Medulla oblongata (tissue), 1 donor: ENCODE data around the gene MYH11.
"Not testable (repeated sequence)": the region's sequence is repeated elsewhere in the genome, so short reads cannot be mapped to it uniquely, and the experiment has no call there.

ENCODE experiments used
- DNase-seq: peaks from one replicate; pipeline ENCODE4 v3.0.0-alpha.2; 2015; ENCODE audit errors: extremely low spot score

Gene MYH11

GRCh38 chr16:15714393-15715172 is 142.2 kb downstream of the MYH11 start:
- DNase-seq = no peak

- DNase-seq = no peak
Observed at GRCh38 chr16:15708997-15709396, 147.8 kb downstream of the MYH11 start.

DNA sequence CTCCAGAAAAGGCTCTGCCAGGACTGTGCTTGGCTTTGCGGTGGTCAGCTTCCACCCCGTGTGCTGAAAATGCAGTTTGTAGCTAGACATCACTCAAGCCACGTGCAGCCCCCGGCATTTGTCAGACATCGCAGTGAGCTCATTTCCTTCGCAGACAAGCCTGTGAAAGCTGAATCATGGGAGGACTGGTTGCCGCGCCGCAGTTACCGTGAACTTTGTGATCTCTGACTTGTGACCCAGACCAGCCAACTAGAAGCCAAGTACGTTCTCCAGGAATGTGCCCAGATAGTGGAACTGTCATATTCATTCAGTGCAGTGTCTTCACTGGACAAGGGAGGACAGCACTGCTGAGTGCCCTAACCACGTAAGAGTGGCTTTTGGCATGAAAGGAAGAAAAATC is 148.7 kb downstream of the MYH11 start:
- DNase-seq = no peak

- DNase-seq = no peak
Observed at GRCh38 chr16:15707332-15707731, 149.5 kb downstream of the MYH11 start.

DNA sequence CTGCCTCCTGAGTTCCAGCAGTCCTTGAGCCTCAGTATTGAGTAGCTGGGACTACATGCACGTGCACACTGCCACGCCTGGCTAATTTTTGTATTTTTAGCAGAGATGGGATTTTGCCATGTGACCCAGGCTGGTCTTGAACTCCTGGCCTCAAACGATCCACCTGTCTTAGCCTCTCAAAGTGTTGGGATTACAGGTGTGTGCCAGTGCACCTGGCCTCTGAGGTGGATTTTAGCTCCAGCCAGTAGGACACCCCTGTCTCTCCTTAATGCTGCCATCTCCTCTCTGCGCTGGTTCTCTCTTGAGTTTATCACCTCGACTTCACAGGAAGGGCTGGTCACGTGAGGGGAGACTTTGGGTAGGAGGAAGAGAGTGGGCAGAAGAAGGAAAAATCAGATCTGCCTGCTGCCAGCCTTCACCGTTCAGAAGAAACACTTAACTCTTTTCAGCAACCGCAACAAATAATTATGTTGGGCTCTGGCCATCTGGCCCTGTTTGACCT is 151.7 kb downstream of the MYH11 start:
- no peak for DNase-seq

GRCh38 chr16:15704545-15704987 is 152.3 kb downstream of the MYH11 start:
- DNase-seq = peak; percentile 93

- DNase-seq = no peak
Observed at GRCh38 chr16:15703029-15703736, 153.6 kb downstream of the MYH11 start.

- no peak for DNase-seq
Observed at GRCh38 chr16:15701975-15702970, 154.6 kb downstream of the MYH11 start.

GRCh38 chr16:15701367-15701766 is 155.5 kb downstream of the MYH11 start:
- DNase-seq = no peak

- no peak for DNase-seq
Observed at GRCh38 chr16:15699819-15700218, 157.0 kb downstream of the MYH11 start.

GRCh38 chr16:15694499-15694898 is 162.3 kb downstream of the MYH11 start:
- DNase-seq = no peak

DNA sequence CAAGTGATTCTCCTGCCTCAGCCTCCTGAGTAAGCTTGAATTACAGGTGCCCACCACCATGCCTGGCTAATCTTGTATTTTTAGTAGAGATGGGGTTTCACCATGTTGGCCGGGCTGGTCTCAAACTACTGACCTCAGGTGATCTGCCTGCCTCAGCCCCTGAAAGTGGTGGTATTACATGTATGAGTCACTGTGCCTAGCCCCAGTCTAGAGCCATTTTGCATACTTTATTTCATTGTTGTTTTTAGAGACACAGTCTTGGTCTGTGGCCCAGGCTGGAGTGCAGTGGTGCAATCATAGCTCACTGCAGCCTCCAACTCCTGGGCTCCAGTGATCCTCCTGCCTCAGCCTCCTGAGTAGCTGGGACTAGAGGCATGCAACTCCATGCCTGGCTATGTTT is 164.3 kb downstream of the MYH11 start:
- DNase-seq = not testable (repeated sequence)

GRCh38 chr16:15691046-15691445 is 165.8 kb downstream of the MYH11 start:
- no peak for DNase-seq

DNA sequence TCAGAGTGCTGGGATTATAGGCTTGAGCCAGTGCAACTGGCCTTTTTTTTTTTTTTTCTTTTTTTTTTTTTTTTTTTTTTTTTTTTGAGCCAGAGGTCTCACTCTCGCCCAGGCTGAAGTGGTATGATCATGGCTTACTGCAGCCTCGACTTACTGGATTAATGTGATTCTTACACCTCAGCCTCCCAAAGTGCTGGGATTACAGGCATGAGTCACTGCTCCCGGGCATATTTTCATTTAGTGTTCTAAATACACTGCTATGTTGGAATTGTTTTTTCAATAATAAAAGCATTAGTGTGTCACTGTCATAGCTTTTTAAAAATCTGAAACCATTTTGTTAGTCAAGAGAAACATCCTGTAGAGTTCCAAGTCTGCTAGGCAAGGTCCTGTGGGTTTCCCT is 166.5 kb downstream of the MYH11 start:
- DNase-seq = no peak

DNA sequence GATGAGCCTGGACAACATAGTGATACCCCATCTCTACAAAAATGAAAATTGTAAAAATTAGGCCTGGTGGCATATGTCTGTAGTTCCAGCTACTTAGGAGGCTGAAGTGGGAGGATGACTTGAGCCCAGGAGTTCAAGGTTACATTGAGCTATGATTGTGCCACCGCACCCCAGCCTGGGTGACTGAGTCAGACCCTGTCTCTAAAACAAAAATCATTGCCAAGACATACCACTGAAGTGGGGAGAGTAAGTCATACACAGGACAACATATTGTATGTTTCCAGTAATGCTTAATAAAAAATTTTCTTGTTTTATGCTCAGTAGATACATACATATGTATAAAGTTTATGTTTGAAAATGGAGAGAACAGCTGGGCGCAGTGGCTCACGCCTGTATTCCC is 167.5 kb downstream of the MYH11 start:
- DNase-seq = no peak

- DNase-seq = no peak
Observed at GRCh38 chr16:15686287-15686686, 170.5 kb downstream of the MYH11 start.

- peak; percentile 71 for DNase-seq
Observed at GRCh38 chr16:15682105-15682570, 174.7 kb downstream of the MYH11 start.

DNA sequence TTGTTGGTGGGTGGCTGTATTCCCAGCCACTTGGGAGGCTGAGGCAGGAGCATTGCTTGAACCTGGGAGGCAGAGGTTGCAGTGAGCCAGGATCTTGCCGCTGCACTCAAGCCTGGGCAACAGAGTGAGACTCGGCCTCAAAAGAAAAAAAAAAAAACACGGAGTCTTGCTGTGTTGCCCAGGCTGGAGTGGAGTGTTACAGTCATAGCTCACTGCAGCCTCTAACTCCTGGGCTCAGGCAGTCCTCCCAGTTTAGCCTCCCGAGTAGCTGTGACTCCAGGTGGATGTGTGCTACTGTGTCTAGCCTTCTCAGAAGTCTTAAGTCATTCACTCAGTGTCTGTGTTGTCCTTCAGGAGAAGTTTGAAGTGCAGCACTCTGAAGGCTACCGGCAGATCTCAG is 179.4 kb downstream of the MYH11 start:
- no peak for DNase-seq

- no peak for DNase-seq
Observed at GRCh38 chr16:15676506-15676905, 180.3 kb downstream of the MYH11 start.

GRCh38 chr16:15674571-15674970 is 182.3 kb downstream of the MYH11 start:
- no peak for DNase-seq

- peak; percentile 97 for DNase-seq
Observed at GRCh38 chr16:15672514-15673167, 184.2 kb downstream of the MYH11 start.
